GM23248 (cell line): ENCODE data around the gene GALNT14.

Experiments
- EZH2 ChIP-seq: fragments of 200-600 bp; sonication (generic); IDR thresholded peaks from 2 replicates; pipeline ENCODE4 v1.6.1; 2018; ENCODE audit warnings: antibody characterized with exemption, mild to moderate bottlenecking; ENCODE audit not compliant: insufficient read depth, poor library complexity, severe bottlenecking
- EZH2phosphoT487 ChIP-seq: fragments of 200-600 bp; sonication (generic); IDR thresholded peaks from 2 replicates; pipeline ENCODE4 v1.6.1; 2018; ENCODE audit warnings: antibody characterized with exemption, moderate library complexity, mild to moderate bottlenecking, low read depth; ENCODE audit not compliant: insufficient read depth

DNA sequence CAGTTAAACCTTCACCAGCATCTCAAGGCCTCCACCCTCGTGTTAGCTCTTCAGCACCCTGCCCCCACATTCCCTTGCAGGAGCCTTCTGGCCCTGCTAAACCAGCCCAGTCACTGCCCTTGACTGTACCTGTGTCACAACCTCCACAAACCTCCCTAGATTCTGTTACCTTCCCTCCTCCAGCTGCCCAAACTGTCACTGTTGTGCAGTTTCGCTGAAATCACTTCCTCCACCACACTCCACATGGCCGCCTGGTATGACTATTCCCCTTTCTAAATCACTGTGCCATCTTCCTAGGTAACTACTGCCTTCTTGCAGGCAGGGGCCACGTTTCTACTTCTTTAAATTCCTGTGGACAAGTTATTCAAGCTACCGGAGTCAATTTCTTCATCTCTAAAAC, 160.2 kb downstream of the GALNT14 start:
- TF ChIP-seq EZH2phosphoT487 (no peak), EZH2 (no peak)
